Neural progenitor cell (in vitro differentiated cells): Measurements from ENCODE around the gene NEDD8.

Experiments used
- CTCF ChIP-seq: fragments of 200-600 bp; sonication (generic); IDR thresholded peaks from 2 replicates; pipeline ENCODE4 v1.5.1; 2017; ENCODE audit warnings: antibody characterized with exemption, mild to moderate bottlenecking
- EZH2 ChIP-seq: fragments of 200-600 bp; sonication (generic); IDR thresholded peaks from 2 replicates; pipeline ENCODE4 v1.6.1; 2017; ENCODE audit warnings: antibody characterized with exemption, mild to moderate bottlenecking, moderate library complexity
- EZH2phosphoT487 ChIP-seq: fragments of 200-600 bp; sonication (generic); IDR thresholded peaks from 2 replicates; pipeline ENCODE4 v1.6.1; 2017; ENCODE audit warnings: antibody characterized with exemption

GRCh38 chr14:24260780-24261157 lies 28.6 kb upstream of the NEDD8 start:
- no peak for TF ChIP-seq CTCF
- no peak for TF ChIP-seq EZH2
- TF ChIP-seq EZH2phosphoT487, result no peak
